H9 (cell line): ENCODE measurements around the gene CD1C. TPM values are rescaled to one million over a fixed set of nuclear protein-coding genes. Genes with fewer than 3 reads are reported as not detected.

Experiments
- DNase-seq: peaks from one replicate; pipeline ENCODE4 v3.0.0-alpha.2; 2017
- H2AFZ ChIP-seq: one replicate; pipeline ENCODE4 v1.6.1; 2013; ENCODE audit warnings: mild to moderate bottlenecking, low read length, control low read depth, moderate library complexity
- H2AK5ac ChIP-seq: 2 replicates; pipeline ENCODE4 v1.6.1; 2013; ENCODE audit warnings: low read length, control low read depth, mixed read lengths; ENCODE audit not compliant: insufficient read length
- H2BK120ac ChIP-seq: one replicate; pipeline ENCODE4 v1.6.1; 2013; ENCODE audit warnings: low read depth, mild to moderate bottlenecking, low read length, control low read depth, inconsistent platforms; ENCODE audit not compliant: poor library complexity, severe bottlenecking
- H2BK12ac ChIP-seq: 2 replicates; pipeline ENCODE4 v1.6.1; 2013; ENCODE audit warnings: low read length, control low read depth, mixed read lengths, low read depth; ENCODE audit not compliant: insufficient read length
- H2BK15ac ChIP-seq: 2 replicates; pipeline ENCODE4 v1.6.1; 2013; ENCODE audit warnings: low read depth, low read length, control low read depth
- H2BK20ac ChIP-seq: one replicate; pipeline ENCODE4 v1.6.1; 2013; ENCODE audit warnings: low read depth, mild to moderate bottlenecking, low read length, control low read depth, inconsistent platforms; ENCODE audit not compliant: poor library complexity, severe bottlenecking
- H2BK5ac ChIP-seq: 2 replicates; pipeline ENCODE4 v1.6.1; 2013; ENCODE audit warnings: low read length, control low read depth, mixed read lengths; ENCODE audit not compliant: insufficient read length
- H3K14ac ChIP-seq: 2 replicates; pipeline ENCODE4 v1.6.1; 2013; ENCODE audit warnings: low read length, control low read depth; ENCODE audit not compliant: insufficient read depth
- H3K18ac ChIP-seq: 2 replicates; pipeline ENCODE4 v1.6.1; 2013; ENCODE audit warnings: low read depth, mild to moderate bottlenecking, mixed read lengths, low read length, control low read depth; ENCODE audit not compliant: insufficient read length
- H3K23ac ChIP-seq: 2 replicates; pipeline ENCODE4 v1.6.1; 2013; ENCODE audit warnings: low read length, control low read depth, mixed read lengths, low read depth; ENCODE audit not compliant: insufficient read length
- H3K23me2 ChIP-seq: 2 replicates; pipeline ENCODE4 v1.6.1; 2013; ENCODE audit warnings: low read depth, mild to moderate bottlenecking, mixed read lengths, low read length, control low read depth; ENCODE audit not compliant: insufficient read length, poor library complexity, severe bottlenecking
- H3K27ac ChIP-seq: 2 replicates; pipeline ENCODE4 v1.5.1; 2013; ENCODE audit warnings: low read length, control low read depth, mixed read lengths, low read depth; ENCODE audit not compliant: insufficient read length
- H3K27me3 ChIP-seq: 2 replicates; pipeline ENCODE4 v1.6.1; 2013; ENCODE audit warnings: low read length, control low read depth, inconsistent platforms; ENCODE audit not compliant: insufficient read depth
- H3K4ac ChIP-seq: 2 replicates; pipeline ENCODE4 v1.6.1; 2013; ENCODE audit warnings: low read depth, mild to moderate bottlenecking, control low read depth, inconsistent platforms, low read length, moderate library complexity
- H3K4me1 ChIP-seq: 2 replicates; pipeline ENCODE4 v1.6.1; 2013; ENCODE audit warnings: low read length, control low read depth, inconsistent platforms; ENCODE audit not compliant: insufficient read depth
- H3K4me2 ChIP-seq: 2 replicates; pipeline ENCODE4 v1.6.1; 2013; ENCODE audit warnings: low read length, control low read depth, mixed read lengths; ENCODE audit not compliant: insufficient read length, insufficient read depth
- H3K56ac ChIP-seq: 2 replicates; pipeline ENCODE4 v1.6.1; 2013; ENCODE audit warnings: low read depth, mild to moderate bottlenecking, mixed read lengths, low read length, control low read depth; ENCODE audit not compliant: insufficient read length
- H3K79me1 ChIP-seq: 2 replicates; pipeline ENCODE4 v1.6.1; 2013; ENCODE audit warnings: low read depth, mild to moderate bottlenecking, moderate library complexity, low read length, control low read depth, inconsistent platforms; ENCODE audit not compliant: insufficient read depth, poor library complexity, severe bottlenecking
- H3K79me2 ChIP-seq: 2 replicates; pipeline ENCODE4 v1.6.1; 2013; ENCODE audit warnings: low read length, control low read depth, inconsistent platforms; ENCODE audit not compliant: insufficient read depth
- H3K9ac ChIP-seq: 2 replicates; pipeline ENCODE4 v1.6.1; 2013; ENCODE audit warnings: low read length, control low read depth, mixed read lengths; ENCODE audit not compliant: insufficient read length; ENCODE audit errors: extremely low read depth
- H3K9me3 ChIP-seq: one replicate; pipeline ENCODE4 v1.6.1; 2013; ENCODE audit warnings: low read depth, low read length, inconsistent platforms; ENCODE audit not compliant: control insufficient read depth
- H3T11ph ChIP-seq: one replicate; pipeline ENCODE4 v1.6.1; 2013; ENCODE audit warnings: mild to moderate bottlenecking, low read length, control low read depth, inconsistent platforms
- H4K20me1 ChIP-seq: one replicate; pipeline ENCODE4 v1.6.1; 2013; ENCODE audit not compliant: control insufficient read depth, insufficient read length, insufficient read depth
- H4K5ac ChIP-seq: 2 replicates; pipeline ENCODE4 v1.6.1; 2013; ENCODE audit warnings: low read depth, mild to moderate bottlenecking, mixed read lengths, low read length, control low read depth; ENCODE audit not compliant: insufficient read length
- H4K8ac ChIP-seq: replicated peaks from 2 replicates; pipeline ENCODE4 v1.6.1; 2013; ENCODE audit warnings: low read length, control low read depth, mixed read lengths, low read depth; ENCODE audit not compliant: insufficient read length
- H4K91ac ChIP-seq: 2 replicates; pipeline ENCODE4 v1.6.1; 2013; ENCODE audit warnings: low read depth, mild to moderate bottlenecking, moderate library complexity, mixed read lengths, low read length, control low read depth; ENCODE audit not compliant: insufficient read length
- H3K27ac Mint-ChIP-seq, 3 experiments: 2 replicates in 2 of 3; 3 replicates in 1 of 3; pipeline ENCODE4 v1.8.0; 2020 to 2021; ENCODE audit warnings: mixed read lengths in 3 of 3, mild to moderate bottlenecking in 1 of 3, moderate library complexity in 1 of 3
- H3K27me3 Mint-ChIP-seq: 2 replicates; pipeline ENCODE4 v1.8.0; 2021; ENCODE audit warnings: low read depth, mild to moderate bottlenecking, moderate library complexity, mixed read lengths
- H3K36me3 Mint-ChIP-seq, 3 experiments: 2 replicates in 2 of 3; 3 replicates in 1 of 3; pipeline ENCODE4 v1.8.0; 2020 to 2021; ENCODE audit warnings: low read depth in 3 of 3, mixed read lengths in 3 of 3; ENCODE audit not compliant: insufficient read depth in 1 of 3
- H3K4me1 Mint-ChIP-seq, 2 experiments: 2 replicates each; pipeline ENCODE4 v1.8.0; 2020; ENCODE audit warnings: mixed read lengths in 2 of 2
- H3K4me3 Mint-ChIP-seq, 2 experiments: 2 replicates in 1 of 2; 3 replicates in 1 of 2; pipeline ENCODE4 v1.8.0; 2020 to 2021; ENCODE audit warnings: mild to moderate bottlenecking in 2 of 2, mixed read lengths in 2 of 2, moderate library complexity in 1 of 2
- H3K9me3 Mint-ChIP-seq, 2 experiments: 2 replicates in 1 of 2; 3 replicates in 1 of 2; pipeline ENCODE4 v1.8.0; 2020; ENCODE audit warnings: mild to moderate bottlenecking in 2 of 2, mixed read lengths in 2 of 2, moderate library complexity in 1 of 2
- WGBS: extraction: QIAGEN DNeasy Blood & Tissue Kit; methylation state at CpG from one replicate; pipeline ENCODE4 v1.1.7; 2013; ENCODE audit warnings: missing lambda C conversion rate, low lambda C conversion rate, mixed read lengths; ENCODE audit not compliant: insufficient read length; ENCODE audit errors: extremely low coverage; 5-methylcytosine and 5-hydroxymethylcytosine counted together
- total RNA-seq: library from RNA; stranded (reverse); gene quantifications from 2 replicates; pipeline ENCODE4 v1.2.1, GENCODE V29; 2021
- TF ChIP-seq, protein P1 (sequence below): fragments of 200-600 bp; sonication (generic); conservative IDR thresholded peaks from 3 replicates; pipeline ENCODE4 v1.8.0; 2021; ENCODE audit warnings: antibody characterized with exemption, mild to moderate bottlenecking

Gene CD1C
- total RNA-seq, 1 experiment from 2014 or later, result not detected

DNA sequence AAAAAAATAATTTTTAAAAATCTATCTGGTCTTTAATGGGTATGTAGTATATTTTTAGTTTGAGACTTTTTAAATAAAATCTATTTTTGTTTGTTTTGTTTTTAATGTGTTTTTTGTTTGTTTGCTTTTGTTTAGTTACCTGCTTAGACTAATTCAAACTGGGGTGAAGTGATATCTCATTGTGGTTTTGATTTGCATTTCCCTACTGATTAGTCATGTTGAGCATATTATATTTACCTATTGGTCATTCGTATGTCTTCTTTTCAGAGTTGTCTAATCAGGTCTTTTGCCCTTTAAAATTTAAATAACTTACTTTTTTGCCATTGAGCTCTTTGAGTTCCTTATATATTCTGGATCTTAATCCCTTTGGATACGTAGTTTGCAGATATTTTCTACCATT, 21.3 kb downstream of the CD1C start:
- Histone ChIP-seq H3K56ac (no peak overlapping the region), H2BK5ac (no peak overlapping the region), H2AFZ (no peak overlapping the region), H4K20me1 (no peaks in the 10 kb centered on the region), H2BK12ac (no peak overlapping the region), H3K9ac (no peak overlapping the region), H2AK5ac (no peak overlapping the region), H3T11ph (no peak overlapping the region), H3K4me2 (no peak overlapping the region), H3K18ac (no peak overlapping the region), H2BK15ac (no peak overlapping the region), H2BK20ac (no peak overlapping the region), H3K27ac (no peak overlapping the region), H3K79me1 (no peaks in the 10 kb centered on the region), H3K23ac (no peak overlapping the region), H4K8ac (no peak overlapping the region), H2BK120ac (no peak overlapping the region), H3K4ac (no peak overlapping the region), H3K9me3 (no peaks in the 10 kb centered on the region), H4K91ac (no peak overlapping the region), H3K14ac (no peak overlapping the region), H3K27me3 (no peaks in the 10 kb centered on the region), H3K79me2 (no peaks in the 10 kb centered on the region), H3K4me1 (no peaks in the 10 kb centered on the region), H3K23me2 (no peaks in the 10 kb centered on the region), H4K5ac (no peak overlapping the region)
- no peak overlapping the region for H3K27ac Mint-ChIP-seq
- H3K36me3 Mint-ChIP-seq, result peaks cover 0 to 4% (median 0%) of the 10 kb centered on the region in 3 experiments; a peak in 2 of 7 replicates
- TF ChIP-seq, protein P1, sequence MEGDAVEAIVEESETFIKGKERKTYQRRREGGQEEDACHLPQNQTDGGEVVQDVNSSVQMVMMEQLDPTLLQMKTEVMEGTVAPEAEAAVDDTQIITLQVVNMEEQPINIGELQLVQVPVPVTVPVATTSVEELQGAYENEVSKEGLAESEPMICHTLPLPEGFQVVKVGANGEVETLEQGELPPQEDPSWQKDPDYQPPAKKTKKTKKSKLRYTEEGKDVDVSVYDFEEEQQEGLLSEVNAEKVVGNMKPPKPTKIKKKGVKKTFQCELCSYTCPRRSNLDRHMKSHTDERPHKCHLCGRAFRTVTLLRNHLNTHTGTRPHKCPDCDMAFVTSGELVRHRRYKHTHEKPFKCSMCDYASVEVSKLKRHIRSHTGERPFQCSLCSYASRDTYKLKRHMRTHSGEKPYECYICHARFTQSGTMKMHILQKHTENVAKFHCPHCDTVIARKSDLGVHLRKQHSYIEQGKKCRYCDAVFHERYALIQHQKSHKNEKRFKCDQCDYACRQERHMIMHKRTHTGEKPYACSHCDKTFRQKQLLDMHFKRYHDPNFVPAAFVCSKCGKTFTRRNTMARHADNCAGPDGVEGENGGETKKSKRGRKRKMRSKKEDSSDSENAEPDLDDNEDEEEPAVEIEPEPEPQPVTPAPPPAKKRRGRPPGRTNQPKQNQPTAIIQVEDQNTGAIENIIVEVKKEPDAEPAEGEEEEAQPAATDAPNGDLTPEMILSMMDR, result no peak
- no CpG with 5 or more reads among the region's 2 CpGs for WGBS
- H3K4me1 Mint-ChIP-seq, result no peaks in the 10 kb centered on the region
- H3K4me3 Mint-ChIP-seq, result no peak overlapping the region
- H3K9me3 Mint-ChIP-seq, result peaks cover 24 to 27% of the 10 kb centered on the region in 2 experiments; a peak in 4 of 5 replicates
- H3K27me3 Mint-ChIP-seq, result no peaks in the 10 kb centered on the region; the same call in 1 of the 2 replicates
- DNase-seq, result no peak
